ENCODE measurements around the gene CYP19A1. TPM values are rescaled to one million over a fixed set of nuclear protein-coding genes. Genes with fewer than 3 reads are reported as not detected.

Gene CYP19A1
- total RNA-seq, 1 donor from 2014 or later, result 0.95 TPM

GRCh38 chr15:51253366-51253765, 85.0 kb downstream of the CYP19A1 start:
- DNase-seq (no peak), ATAC-seq (peak in 1 of 2 donors; percentile 12)
- H3K4me1 ChIP-seq, result no peaks in the 10 kb centered on the region
- no peak overlapping the region for H3K27ac ChIP-seq
- no peaks in the 10 kb centered on the region for H3K9me3 ChIP-seq
- no peaks in the 10 kb centered on the region for H3K27me3 ChIP-seq (ENCODE audit: low read depth)
- intact Hi-C loops (cut with DNase I), result no loop called here
- no peak for TF ChIP-seq CTCF (IDR thresholded peaks at IDR 0.05)
- no peaks in the 10 kb centered on the region for H3K36me3 ChIP-seq
- H3K4me3 ChIP-seq, result no peak overlapping the region

- no peaks in the 10 kb centered on the region for H3K4me1 ChIP-seq
- ATAC-seq (no peak), DNase-seq (no peak)
- H3K9me3 ChIP-seq, result no peaks in the 10 kb centered on the region
- H3K4me3 ChIP-seq, result no peak overlapping the region
- H3K27ac ChIP-seq, result no peak overlapping the region
- intact Hi-C loops (cut with DNase I), result no loop called here
- TF ChIP-seq CTCF (IDR thresholded peaks at IDR 0.05), result no peak
- H3K36me3 ChIP-seq, result no peaks in the 10 kb centered on the region
- H3K27me3 ChIP-seq (ENCODE audit: low read depth), result no peaks in the 10 kb centered on the region
These were observed 85.7 kb downstream of the CYP19A1 start for GRCh38 chr15:51252671-51253070.

GRCh38 chr15:51251556-51251955, 86.8 kb downstream of the CYP19A1 start:
- intact Hi-C loops (cut with DNase I), result no loop called here
- ATAC-seq (no peak), DNase-seq (no peak)
- TF ChIP-seq CTCF (IDR thresholded peaks at IDR 0.05), result no peak
- Histone ChIP-seq H3K9me3 (no peaks in the 10 kb centered on the region), H3K27me3 (ENCODE audit: low read depth) (no peaks in the 10 kb centered on the region), H3K27ac (no peak overlapping the region), H3K36me3 (no peaks in the 10 kb centered on the region), H3K4me1 (no peaks in the 10 kb centered on the region), H3K4me3 (no peak overlapping the region)

GRCh38 chr15:51250217-51251011, 88.0 kb downstream of the CYP19A1 start:
- no peak for DNase-seq
- Histone ChIP-seq H3K36me3 (no peaks in the 10 kb centered on the region), H3K9me3 (no peaks in the 10 kb centered on the region), H3K27me3 (ENCODE audit: low read depth) (no peaks in the 10 kb centered on the region), H3K27ac (no peak overlapping the region), H3K4me1 (no peaks in the 10 kb centered on the region), H3K4me3 (no peak overlapping the region)
- intact Hi-C loops (cut with DNase I), result no loop called here
- ATAC-seq, result no peak
- no peak for TF ChIP-seq CTCF (IDR thresholded peaks at IDR 0.05)

GRCh38 chr15:51245628-51246027, 92.8 kb downstream of the CYP19A1 start:
- DNase-seq, result no peak
- no peaks in the 10 kb centered on the region for H3K27me3 ChIP-seq (ENCODE audit: low read depth)
- H3K36me3 ChIP-seq, result no peaks in the 10 kb centered on the region
- peaks cover 6% of the 10 kb centered on the region for H3K4me1 ChIP-seq
- TF ChIP-seq CTCF (IDR thresholded peaks at IDR 0.05), result no peak
- no peak overlapping the region for H3K4me3 ChIP-seq
- H3K9me3 ChIP-seq, result no peaks in the 10 kb centered on the region
- no peak overlapping the region for H3K27ac ChIP-seq
- intact Hi-C loops (cut with DNase I), result no loop called here
- no peak for ATAC-seq

Measured in lower lobe of right lung (tissue), 2 donors.